A549 treated with GW870086 at 1 μM for 4 hours (cell line): ENCODE results near the gene PSPN. TPM values are rescaled to one million over a fixed set of nuclear protein-coding genes. Genes with fewer than 3 reads are reported as not detected.

Source experiments
- total RNA-seq: library from RNA; stranded (reverse); fragments of 200-300 nt; extraction: Qiagen RNA extraction; gene quantifications from 5 replicates; pipeline ENCODE4 v1.2.3, GENCODE V29; 2022; ENCODE audit warnings: low read depth

Gene PSPN, protein sequence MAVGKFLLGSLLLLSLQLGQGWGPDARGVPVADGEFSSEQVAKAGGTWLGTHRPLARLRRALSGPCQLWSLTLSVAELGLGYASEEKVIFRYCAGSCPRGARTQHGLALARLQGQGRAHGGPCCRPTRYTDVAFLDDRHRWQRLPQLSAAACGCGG
- total RNA-seq = 0.69 to 1.2 TPM (median 1.0 TPM) in 5 replicates

DNA sequence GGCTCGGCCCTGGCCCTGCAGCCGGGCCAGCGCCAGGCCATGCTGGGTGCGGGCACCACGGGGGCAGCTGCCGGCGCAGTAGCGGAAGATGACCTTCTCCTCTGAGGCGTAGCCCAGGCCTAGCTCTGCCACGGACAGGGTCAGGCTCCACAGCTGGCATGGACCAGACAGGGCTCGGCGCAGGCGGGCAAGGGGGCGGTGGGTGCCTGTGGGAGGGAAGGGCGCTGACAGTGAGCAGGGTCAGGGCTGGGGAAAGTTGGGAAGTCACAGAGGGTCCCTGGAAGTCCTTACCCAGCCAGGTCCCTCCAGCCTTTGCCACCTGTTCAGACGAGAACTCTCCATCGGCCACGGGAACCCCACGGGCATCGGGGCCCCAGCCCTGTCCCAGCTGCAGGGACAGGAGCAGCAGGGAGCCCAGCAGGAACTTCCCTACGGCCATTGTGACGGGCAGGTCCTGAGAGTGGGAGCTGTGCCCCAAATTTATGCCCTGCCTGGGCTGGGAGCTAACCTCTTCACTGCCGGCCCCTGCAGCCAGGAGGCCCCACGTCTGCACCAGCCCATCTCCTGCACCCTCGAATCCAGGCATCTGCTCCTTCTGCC lies at the start of gene PSPN:
Gene PSPN, minus strand, starts transcription at position 523 of the 600 bp plus-strand sequence. Its CDS starts 84 bp downstream, at position 439.

DNA sequence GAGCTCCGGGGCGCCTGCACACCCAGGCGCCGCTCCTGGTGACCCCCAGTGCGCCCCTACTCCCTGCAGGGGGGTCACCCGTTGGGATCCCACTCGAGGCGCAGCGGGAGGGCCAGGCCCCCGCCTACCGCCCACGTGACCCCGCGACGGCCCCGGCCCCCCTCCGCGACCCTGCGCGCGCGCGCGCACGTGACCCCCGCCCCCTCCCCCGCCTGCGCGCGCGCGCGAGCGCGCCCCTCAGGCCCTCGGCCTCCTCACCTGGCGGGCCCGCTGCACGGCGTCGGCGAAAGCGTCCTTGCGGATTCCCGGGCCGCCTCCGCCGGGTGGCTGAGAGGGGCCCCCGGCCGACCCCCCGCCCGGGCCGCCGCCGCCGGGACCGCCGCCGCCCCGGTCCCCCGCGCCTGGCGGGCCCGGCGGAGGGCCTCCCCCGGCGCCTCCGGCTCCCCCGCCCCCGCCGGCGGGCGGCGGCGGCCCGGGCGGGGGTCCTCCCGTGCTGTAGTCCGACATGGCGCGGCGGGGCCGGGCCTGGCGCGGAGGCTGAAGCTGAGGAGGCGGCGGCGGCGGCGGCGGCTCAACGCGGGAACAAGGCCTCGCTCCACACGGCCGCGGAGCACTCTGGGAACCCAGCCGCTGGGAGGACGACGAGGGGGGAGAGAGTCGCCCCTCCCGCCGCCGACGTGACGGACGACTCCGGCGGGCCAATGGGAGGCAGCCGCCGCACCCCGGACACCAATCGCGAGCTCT lies 48.6 kb upstream of the PSPN start, which contains the start of gene KHSRP:
Gene KHSRP, minus strand, starts transcription at position 617 of the 744 bp plus-strand sequence. Its CDS starts 110 bp downstream, at position 507.

DNA sequence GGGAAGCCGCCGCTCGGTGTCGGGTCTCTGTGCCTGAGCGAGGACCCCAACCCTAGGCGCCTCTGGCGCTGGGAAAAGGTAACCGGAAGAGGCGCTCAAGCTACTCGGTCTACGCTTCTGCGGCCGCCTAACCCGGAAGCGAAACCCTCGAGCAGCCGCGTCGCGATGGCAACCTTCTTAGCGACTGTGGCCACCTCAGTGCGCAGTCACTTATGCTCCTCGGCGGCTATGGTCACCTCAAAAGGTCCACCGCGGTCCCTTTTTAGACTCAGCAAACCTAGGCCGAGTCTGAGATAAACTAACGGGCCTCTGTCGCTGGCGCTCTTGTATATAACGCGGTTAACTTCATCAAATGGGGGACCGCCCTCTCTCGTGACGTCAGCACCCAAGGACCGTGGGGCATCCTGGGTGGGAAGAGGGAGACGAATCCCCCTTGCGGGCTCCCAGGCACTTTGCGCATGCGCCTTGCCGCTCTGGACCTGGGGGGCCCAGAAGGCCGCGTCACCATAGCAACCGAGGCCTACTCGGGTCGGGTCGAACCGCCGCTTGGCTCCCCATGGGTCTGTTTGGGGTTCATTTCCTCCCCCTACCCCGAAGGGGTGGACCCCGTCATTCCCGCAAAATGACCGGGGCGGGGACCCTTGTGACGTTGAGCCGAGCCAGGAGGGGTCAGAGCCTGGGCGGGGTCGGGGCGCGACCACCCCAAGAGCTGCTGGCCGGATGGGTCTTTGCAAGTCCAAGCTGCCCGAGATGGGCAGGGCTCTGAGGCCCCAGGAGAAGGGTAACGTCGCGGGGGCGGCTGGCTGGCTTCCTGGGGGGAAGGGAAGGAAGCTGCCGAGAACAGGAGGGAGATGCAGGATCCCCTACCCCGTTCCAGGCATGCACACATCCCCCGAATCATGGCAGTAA lies 17.6 kb upstream of the PSPN start, which contains the start of gene GTF2F1:
Gene GTF2F1, minus strand, starts transcription at position 91 of the 909 bp plus-strand sequence. CDS start 169 bp downstream, outside the sequence.

DNA sequence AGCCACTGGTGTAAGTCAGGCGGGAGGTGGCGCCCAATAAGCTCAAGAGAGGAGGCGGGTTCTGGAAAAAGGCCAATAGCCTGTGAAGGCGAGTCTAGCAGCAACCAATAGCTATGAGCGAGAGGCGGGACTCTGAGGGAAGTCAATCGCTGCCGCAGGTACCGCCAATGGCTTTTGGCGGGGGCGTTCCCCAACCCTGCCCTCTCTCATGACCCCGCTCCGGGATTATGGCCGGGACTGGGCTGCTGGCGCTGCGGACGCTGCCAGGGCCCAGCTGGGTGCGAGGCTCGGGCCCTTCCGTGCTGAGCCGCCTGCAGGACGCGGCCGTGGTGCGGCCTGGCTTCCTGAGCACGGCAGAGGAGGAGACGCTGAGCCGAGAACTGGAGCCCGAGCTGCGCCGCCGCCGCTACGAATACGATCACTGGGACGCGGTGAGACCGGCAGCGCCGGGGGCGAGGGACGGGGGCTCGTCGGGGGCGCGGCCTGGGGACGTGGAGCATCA lies 3.1 kb downstream of the PSPN start, which contains the start of gene ALKBH7:
Gene ALKBH7, plus strand, starts transcription at position 201 of the 502 bp plus-strand sequence. Its CDS starts 27 bp downstream, at position 228.

DNA sequence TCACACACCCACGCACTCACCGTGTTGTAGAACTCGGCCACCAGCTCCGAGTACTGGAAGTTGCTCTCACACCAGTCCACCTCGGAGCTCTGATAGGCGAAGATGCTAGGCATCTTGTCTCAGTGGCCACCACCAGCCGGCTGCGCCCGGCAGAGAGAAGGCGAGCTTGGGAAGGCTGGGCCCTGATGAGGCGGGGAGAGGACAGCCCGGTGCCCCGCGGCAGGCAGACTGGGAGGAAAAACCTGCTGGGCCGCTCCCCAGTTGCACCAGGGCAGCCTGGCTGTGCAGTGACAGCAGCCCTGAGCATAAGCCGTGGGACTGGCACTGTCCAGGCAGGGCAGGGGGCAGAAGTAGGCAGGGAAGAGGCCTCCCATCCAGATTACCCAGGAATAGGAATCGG lies 42.3 kb downstream of the PSPN start, which contains the start of gene ACER1:
Gene ACER1, minus strand, starts transcription at position 174 of the 400 bp plus-strand sequence. Its CDS starts 61 bp downstream, at position 113.

Other genes with a start within 250 kb of the PSPN start
- gene ACSBG2, start 240.3 kb downstream of the PSPN start, total RNA-seq = not detected in 5 replicates
- gene MLLT1, start 96.0 kb downstream of the PSPN start, total RNA-seq = 14.9 to 21.6 TPM (median 19.4 TPM) in 5 replicates
- gene ACER1, start 42.3 kb downstream of the PSPN start, total RNA-seq = not detected in 5 replicates
- 46.1 to 84.6 TPM (median 72.7 TPM) in 5 replicates for gene CLPP, start 14.4 kb downstream of the PSPN start, total RNA-seq
- 18.9 to 41.9 TPM (median 37.0 TPM) in 5 replicates for gene ALKBH7, start 3.1 kb downstream of the PSPN start, total RNA-seq
- gene GTF2F1, start 17.2 kb upstream of the PSPN start, total RNA-seq = 50.9 to 59.6 TPM (median 56.0 TPM) in 5 replicates
- gene KHSRP, start 48.9 kb upstream of the PSPN start, total RNA-seq = 179 to 206 TPM (median 188 TPM) in 5 replicates
- 0.10 to 0.17 TPM in 2 of 5 replicates, not detected in the others for gene SLC25A41, start 57.8 kb upstream of the PSPN start, total RNA-seq
- 14.7 to 19.4 TPM (median 18.9 TPM) in 5 replicates for gene SLC25A23, start 83.9 kb upstream of the PSPN start, total RNA-seq
- gene CRB3, start 88.3 kb upstream of the PSPN start, total RNA-seq = 2.9 to 5.1 TPM (median 3.9 TPM) in 5 replicates
- 0.11 to 0.29 TPM (median 0.19 TPM) in 5 replicates for gene DENND1C, start 105.9 kb upstream of the PSPN start, total RNA-seq
- 6.4 to 9.3 TPM (median 7.0 TPM) in 5 replicates for gene TUBB4A, start 126.4 kb upstream of the PSPN start, total RNA-seq
- 3.9 to 8.1 TPM (median 5.7 TPM) in 5 replicates for gene TNFSF9, start 155.1 kb upstream of the PSPN start, total RNA-seq
- gene CD70, start 215.2 kb upstream of the PSPN start, total RNA-seq = 14.8 to 26.1 TPM (median 25.1 TPM) in 5 replicates